ENCODE data around the gene KTN1.

The KTN1 gene

GRCh38 chr14:55580470-55581341 is 699 bp downstream of the KTN1 start:
- TF ChIP-seq CTCF (IDR thresholded peaks at IDR 0.05; ENCODE audit: low read depth, low read length, poor library complexity, severe bottlenecking) = no peak
- no peak for TF ChIP-seq EZH2phosphoT487 (IDR thresholded peaks at IDR 0.05; ENCODE audit: borderline replicate concordance, low read length)
- Histone ChIP-seq H3K9me2 (replicated peaks; ENCODE audit: control insufficient read depth, low read length) (no peaks in the 10 kb centered on the region), H3K4me1 (ENCODE audit: control insufficient read depth, low read length) (peaks cover 47% of the 10 kb centered on the region), H3K36me3 (ENCODE audit: control insufficient read depth, low read length) (peaks cover 24% of the 10 kb centered on the region), H3K4me2 (ENCODE audit: low read length) (peak overlapping the region; percentile 91), H3K27ac (ENCODE audit: low read depth, low read length) (peak overlapping the region; percentile 75), H4K20me1 (ENCODE audit: control insufficient read depth, insufficient read depth, low read depth, low read length) (peaks cover 18% of the 10 kb centered on the region), H3K4me3 (ENCODE audit: low read length) (peak overlapping the region; percentile 97), H3K79me2 (ENCODE audit: control insufficient read depth, low read length) (peaks cover 65% of the 10 kb centered on the region), H3K27me3 (ENCODE audit: control insufficient read depth, low read length) (no peaks in the 10 kb centered on the region), H3K9me3 (ENCODE audit: control insufficient read depth, insufficient read depth, low read length) (no peaks in the 10 kb centered on the region), H3F3A (ENCODE audit: control insufficient read depth, insufficient read depth) (peaks cover 19% of the 10 kb centered on the region)

- Histone ChIP-seq H3K9me2 (replicated peaks; ENCODE audit: control insufficient read depth, low read length) (no peaks in the 10 kb centered on the region), H3F3A (ENCODE audit: control insufficient read depth, insufficient read depth) (peaks cover 19% of the 10 kb centered on the region), H4K20me1 (ENCODE audit: control insufficient read depth, insufficient read depth, low read depth, low read length) (peaks cover 24% of the 10 kb centered on the region), H3K79me2 (ENCODE audit: control insufficient read depth, low read length) (peaks cover 72% of the 10 kb centered on the region), H3K9me3 (ENCODE audit: control insufficient read depth, insufficient read depth, low read length) (no peaks in the 10 kb centered on the region), H3K4me2 (ENCODE audit: low read length) (peak overlapping the region; percentile 91), H3K27me3 (ENCODE audit: control insufficient read depth, low read length) (no peaks in the 10 kb centered on the region), H3K27ac (ENCODE audit: low read depth, low read length) (peak overlapping the region; percentile 75), H3K4me3 (ENCODE audit: low read length) (peak overlapping the region; percentile 97), H3K36me3 (ENCODE audit: control insufficient read depth, low read length) (peaks cover 30% of the 10 kb centered on the region), H3K4me1 (ENCODE audit: control insufficient read depth, low read length) (peaks cover 52% of the 10 kb centered on the region)
- no peak for TF ChIP-seq CTCF (IDR thresholded peaks at IDR 0.05; ENCODE audit: low read depth, low read length, poor library complexity, severe bottlenecking)
- TF ChIP-seq EZH2phosphoT487 (IDR thresholded peaks at IDR 0.05; ENCODE audit: borderline replicate concordance, low read length) = no peak
Measured at GRCh38 chr14:55581342-55581771, 1.4 kb downstream of the KTN1 start.

GRCh38 chr14:55582746-55583145 is 2.7 kb downstream of the KTN1 start:
- Histone ChIP-seq H3K36me3 (ENCODE audit: control insufficient read depth, low read length) (peaks cover 33% of the 10 kb centered on the region), H4K20me1 (ENCODE audit: control insufficient read depth, insufficient read depth, low read depth, low read length) (peaks cover 35% of the 10 kb centered on the region), H3K27ac (ENCODE audit: low read depth, low read length) (peak overlapping the region; percentile 75), H3K79me2 (ENCODE audit: control insufficient read depth, low read length) (peaks cover 86% of the 10 kb centered on the region), H3K9me3 (ENCODE audit: control insufficient read depth, insufficient read depth, low read length) (no peaks in the 10 kb centered on the region), H3K4me2 (ENCODE audit: low read length) (peak overlapping the region; percentile 91), H3F3A (ENCODE audit: control insufficient read depth, insufficient read depth) (peaks cover 21% of the 10 kb centered on the region), H3K4me1 (ENCODE audit: control insufficient read depth, low read length) (peaks cover 60% of the 10 kb centered on the region), H3K27me3 (ENCODE audit: control insufficient read depth, low read length) (no peaks in the 10 kb centered on the region), H3K4me3 (ENCODE audit: low read length) (peak overlapping the region; percentile 97), H3K9me2 (replicated peaks; ENCODE audit: control insufficient read depth, low read length) (no peaks in the 10 kb centered on the region)
- TF ChIP-seq EZH2phosphoT487 (IDR thresholded peaks at IDR 0.05; ENCODE audit: borderline replicate concordance, low read length) (no peak), CTCF (IDR thresholded peaks at IDR 0.05; ENCODE audit: low read depth, low read length, poor library complexity, severe bottlenecking) (no peak)

Measured in DOHH2 (cell line).